Measurements from ENCODE around the gene C3orf20. TPM values are rescaled to one million over a fixed set of nuclear protein-coding genes. Genes with fewer than 3 reads are reported as not detected.

The C3orf20 gene
- total and polyA plus RNA-seq, 9 of the 15 experiments (the other 6 are each of a cell fraction or from before 2014, with no cell fraction given), result 0.04 TPM; not detected in 8

GRCh38 chr3:14646589-14647413, 28.1 kb upstream of the C3orf20 start (continued):
- TF ChIP-seq ZHX1 (conservative IDR thresholded peaks at IDR 0.05; ENCODE audit: low read length), result no peak
- TF ChIP-seq HDAC1 (IDR thresholded peaks at IDR 0.05), result no peak
- no peak for TF ChIP-seq TCF7L2 (IDR thresholded peaks at IDR 0.05; ENCODE audit: low read depth, low read length)
- no peak for TF ChIP-seq TCFL5 (CRISPR knock-in tag; conservative IDR thresholded peaks at IDR 0.05)
- no peak for TF ChIP-seq MXD1 (CRISPR knock-in tag; IDR thresholded peaks at IDR 0.05; ENCODE audit: borderline replicate concordance, poor library complexity, severe bottlenecking)
- no peak for TF ChIP-seq ZNF3 (CRISPR knock-in tag; IDR thresholded peaks at IDR 0.05)
- TF ChIP-seq ZNF174 (CRISPR knock-in tag; IDR thresholded peaks at IDR 0.05), result no peak
- TF ChIP-seq KLF13 (tag; IDR thresholded peaks at IDR 0.05; ENCODE audit: borderline replicate concordance, low read depth), result 0 out of 2 replicates have a peak, but pooled peaks have one; percentile 46
- TF ChIP-seq ZNF133 (CRISPR knock-in tag; IDR thresholded peaks at IDR 0.05), result no peak
- TF ChIP-seq GABPA (tag; conservative IDR thresholded peaks at IDR 0.05; ENCODE audit: low read depth), result no peak; the same call in 1 of the 2 replicates
- no peak for TF ChIP-seq NFRKB (IDR thresholded peaks at IDR 0.05; ENCODE audit: low read depth)
- no peak for TF ChIP-seq NFIC (IDR thresholded peaks at IDR 0.05)
- TF ChIP-seq BACH1 (tag; IDR thresholded peaks at IDR 0.05), result no peak; the same call in 1 of the 2 replicates
- peak; percentile 64; the same call in 1 of the 2 replicates for TF ChIP-seq LCOR (CRISPR knock-in tag; IDR thresholded peaks at IDR 0.05)
- TF ChIP-seq SMAD1 (IDR thresholded peaks at IDR 0.05; ENCODE audit: low read depth, low read length, partially characterized antibody), result no peak
- TF ChIP-seq ZNF561 (CRISPR knock-in tag; conservative IDR thresholded peaks at IDR 0.05), result no peak
- TF ChIP-seq HMBOX1 (IDR thresholded peaks at IDR 0.05), result no peak
- no peak for TF ChIP-seq ZFPM2 (CRISPR knock-in tag; IDR thresholded peaks at IDR 0.05)
- no peak for TF ChIP-seq MXI1 (IDR thresholded peaks at IDR 0.05; ENCODE audit: low read depth, low read length)
- TF ChIP-seq ZNF395 (CRISPR knock-in tag; IDR thresholded peaks at IDR 0.05), result peak; percentile 97; the same call in 1 of the 2 replicates
- TF ChIP-seq KDM2B (CRISPR knock-in tag; IDR thresholded peaks at IDR 0.05), result no peak
- TF ChIP-seq NFIX (CRISPR knock-in tag; IDR thresholded peaks at IDR 0.05; ENCODE audit: low read depth), result no peak
